Testis (tissue), 2 donors: Measurements from ENCODE around the gene EPSTI1.

Experiments
- CTCF ChIP-seq, 3 experiments: fragments of 450-650 bp in 2 of 3; fragments of 200-600 bp in 1 of 3; sonication (generic) in 1 of 3; IDR thresholded peaks; one replicate each; pipeline ENCODE4 v1.5.1; 2016 to 2019; ENCODE audit warnings: antibody characterized with exemption in 3 of 3, mild to moderate bottlenecking in 2 of 3, moderate library complexity in 1 of 3
- POLR2A ChIP-seq: fragments of 450-650 bp; IDR thresholded peaks from one replicate; pipeline ENCODE4 v1.6.1; 2017; ENCODE audit warnings: antibody characterized with exemption, mild to moderate bottlenecking, moderate library complexity

- TF ChIP-seq CTCF (IDR thresholded peaks at IDR 0.05) (no peak), POLR2A (no peak)
These were observed 7.3 kb downstream of the EPSTI1 start for GRCh38 chr13:42984691-42985090.
